HepG2 (cell line): ENCODE data around the gene RERE. TPM values are rescaled to one million over a fixed set of nuclear protein-coding genes. Genes with fewer than 3 reads are reported as not detected.

ENCODE experiments used
- ATAC-seq: fragments of 200-7000 bp; cut with Tn5 transposase; 3 replicates; pipeline ENCODE4 v1.9.1; 2020; ENCODE audit warnings: mild to moderate bottlenecking, moderate library complexity
- BruUV-seq: library from RNA; stranded (reverse); fragments of 400-500 nt; replicated peaks from 2 replicates; lab custom pipeline; 2021; lab: Mats Ljungman, UMichigan
- CTCF ChIA-PET: fragments of 300-600 bp; formaldehyde crosslinking; extraction: SDS; loops from one replicate; lab custom pipeline; 2021; ENCODE audit warnings: low total read pairs, inconsistent platforms, low intra/inter-chr PET ratio; lab: Yijun Ruan, JAX
- POLR2A ChIA-PET: fragments of 350-600 bp; sonication (Branson Sonifier 250); formaldehyde crosslinking; loops from one replicate; lab custom pipeline; 2020; ENCODE audit warnings: antibody characterized with exemption, inconsistent platforms; lab: Yijun Ruan, JAX
- DNase-seq: peaks from one replicate; pipeline ENCODE4 v3.0.0-alpha.2; 2015; ENCODE audit warnings: low spot score
- FAIRE-seq: peaks from 3 replicates; lab custom pipeline; 2011; peaks lifted over from hg19 to GRCh38; lab: Jason Lieb, UNC
- H2AFZ ChIP-seq: one replicate; pipeline ENCODE4 v1.6.1; 2011; ENCODE audit warnings: low read length, inconsistent platforms
- H3K27ac ChIP-seq: fragments of 300-600 bp; 3 replicates; pipeline ENCODE4 v1.8.0; 2011; ENCODE audit warnings: mixed run types, mild to moderate bottlenecking, mixed read lengths, low read length, inconsistent platforms; ENCODE audit not compliant: insufficient read depth; ENCODE audit errors: extremely low read length
- H3K27me3 ChIP-seq, 2 experiments: fragments of 200-600 bp in 1 of 2; 2 replicates in 1 of 2; 3 replicates in 1 of 2; pipeline versions ENCODE4 v1.6.0 to v1.8.0; 2011; ENCODE audit warnings: low read length in 2 of 2, mild to moderate bottlenecking in 2 of 2, moderate library complexity in 2 of 2, inconsistent platforms in 1 of 2; ENCODE audit not compliant: insufficient read depth in 2 of 2, control insufficient read depth in 1 of 2
- H3K36me3 ChIP-seq, 2 experiments: fragments of 200-600 bp in 1 of 2; replicated peaks in 1 of 2; 2 replicates in 1 of 2; 3 replicates in 1 of 2; pipeline versions ENCODE4 v1.5.1 to v1.8.0; 2011; ENCODE audit warnings: low read length in 2 of 2, inconsistent platforms in 1 of 2; ENCODE audit not compliant: insufficient read depth in 2 of 2, control insufficient read depth in 1 of 2
- H3K4me1 ChIP-seq: 2 replicates; pipeline ENCODE4 v1.5.1; 2012; ENCODE audit warnings: low read length, inconsistent platforms; ENCODE audit not compliant: insufficient read depth
- H3K4me2 ChIP-seq: 2 replicates; pipeline ENCODE4 v1.6.0; 2011; ENCODE audit warnings: low read depth, low read length, inconsistent platforms
- H3K4me3 ChIP-seq, 3 experiments: fragments of 200-600 bp in 1 of 3; sonication (generic), shearing (Covaris generic) in 1 of 3; replicated peaks in 1 of 3; 2 replicates each; pipeline ENCODE4 v1.5.1; 2011 to 2016; ENCODE audit warnings: low read length in 3 of 3, inconsistent platforms in 2 of 3, low read depth in 2 of 3, mild to moderate bottlenecking in 2 of 3, control low read depth in 1 of 3, mixed read lengths in 1 of 3; ENCODE audit not compliant: insufficient read depth in 1 of 3
- H3K79me2 ChIP-seq: one replicate; pipeline ENCODE4 v1.6.1; 2011; ENCODE audit warnings: low read length, inconsistent platforms; ENCODE audit not compliant: insufficient read depth
- H3K9ac ChIP-seq: 2 replicates; pipeline ENCODE4 v1.6.0; 2011; ENCODE audit warnings: mild to moderate bottlenecking, low read depth, low read length, inconsistent platforms; ENCODE audit not compliant: insufficient read depth
- H3K9me3 ChIP-seq: 2 replicates; pipeline ENCODE4 v1.5.1; 2012; ENCODE audit warnings: mild to moderate bottlenecking, low read length
- H4K20me1 ChIP-seq: 2 replicates; pipeline ENCODE4 v1.6.0; 2011; ENCODE audit warnings: inconsistent platforms, mild to moderate bottlenecking, low read length, moderate library complexity; ENCODE audit not compliant: insufficient read depth
- CREB1 ChIP-seq, 2 experiments: fragments of 450-650 bp in 1 of 2; IDR thresholded peaks; 2 replicates each; pipeline ENCODE4 v1.6.1; 2016 to 2017; ENCODE audit warnings: control low read depth in 1 of 2, mild to moderate bottlenecking in 1 of 2, missing compliant biosample characterization in 1 of 2, missing genetic modification characterization in 1 of 2
- FOXA3 ChIP-seq: IDR thresholded peaks from 2 replicates; pipeline ENCODE4 v1.6.1; 2016; ENCODE audit warnings: missing genetic modification reagents, missing compliant biosample characterization
- MAFF ChIP-seq: IDR thresholded peaks from 2 replicates; pipeline ENCODE4 v1.6.1; 2011; ENCODE audit warnings: low read depth, low read length, improper control_type of control experiment
- MAFK ChIP-seq, 2 experiments: IDR thresholded peaks in 1 of 2; conservative IDR thresholded peaks in 1 of 2; 2 replicates each; pipeline ENCODE4 v1.6.1; 2011; ENCODE audit warnings: improper control_type of control experiment in 2 of 2, low read length in 2 of 2
- MEIS2 ChIP-seq: sonication (generic); formaldehyde crosslinking; IDR thresholded peaks from 2 replicates; pipeline ENCODE4 v1.9.0; 2021; ENCODE audit warnings: mild to moderate bottlenecking, missing genetic modification reagents
- MLLT10 ChIP-seq: sonication (generic); formaldehyde crosslinking; IDR thresholded peaks from 2 replicates; pipeline ENCODE4 v1.4.0; 2020; ENCODE audit warnings: missing genetic modification reagents
- POGZ ChIP-seq: sonication (generic); formaldehyde crosslinking; IDR thresholded peaks from 2 replicates; pipeline ENCODE4 v1.4.0; 2020; ENCODE audit warnings: mild to moderate bottlenecking, missing genetic modification reagents
- RNF219 ChIP-seq: sonication (generic); formaldehyde crosslinking; IDR thresholded peaks from 2 replicates; pipeline ENCODE4 v1.5.0; 2020; ENCODE audit warnings: mild to moderate bottlenecking, missing genetic modification reagents
- SOX13 ChIP-seq, 3 experiments: fragments of 450-650 bp in 1 of 3; sonication (generic) in 1 of 3; formaldehyde crosslinking in 1 of 3; IDR thresholded peaks in 2 of 3; conservative IDR thresholded peaks in 1 of 3; 2 replicates each; pipeline versions ENCODE4 v1.5.0 to v1.6.1; 2016 to 2020; ENCODE audit warnings: antibody characterized with exemption in 1 of 3, mild to moderate bottlenecking in 1 of 3, missing compliant biosample characterization in 1 of 3, missing genetic modification reagents in 1 of 3, moderate library complexity in 1 of 3
- SOX5 ChIP-seq: IDR thresholded peaks from 2 replicates; pipeline ENCODE4 v1.6.1; 2016; ENCODE audit warnings: borderline replicate concordance
- WIZ ChIP-seq: sonication (generic); formaldehyde crosslinking; IDR thresholded peaks from 2 replicates; pipeline ENCODE4 v1.5.1; 2020; ENCODE audit warnings: mild to moderate bottlenecking, missing genetic modification reagents
- ZNF558 ChIP-seq: sonication (generic); formaldehyde crosslinking; IDR thresholded peaks from 2 replicates; pipeline ENCODE4 v1.9.0; 2022; ENCODE audit warnings: mild to moderate bottlenecking, missing genetic modification reagents, borderline replicate concordance
- ZNF589 ChIP-seq: sonication (generic); formaldehyde crosslinking; conservative IDR thresholded peaks from 2 replicates; pipeline ENCODE4 v1.8.0; 2022; ENCODE audit warnings: mild to moderate bottlenecking, moderate library complexity, missing genetic modification reagents
- WGBS: methylation state at CpG from one replicate; pipeline ENCODE4 v1.1.6; 2017; ENCODE audit warnings: low lambda C conversion rate; 5-methylcytosine and 5-hydroxymethylcytosine counted together
- in situ Hi-C: cut with HindIII; loops from 2 replicates; pipeline ENCODE4 v1.10.0; 2017; ENCODE audit warnings: low pct_unique_long_range_greater_than_20kb; ENCODE audit not compliant: extremely low pct_ligation_motif_present
- intact Hi-C: fragments of 100-400 bp; cut with micrococcal nuclease; formaldehyde crosslinking; loops from one replicate; pipeline ENCODE4 v1.10.0; 2022; ENCODE audit not compliant: unreplicated experiment
- polyA plus RNA-seq, 8 experiments: library from polyadenylated mRNA; depleted of rRNA in 3 of 8; stranded (reverse) in 7 of 8; unstranded in 1 of 8; fragments of >200 nt; fragmentation: Illumina TruSeq in 4 of 8; extraction: Trizol in 4 of 8; gene quantifications; 2 replicates each; pipeline versions ENCODE4 v1.2.1 to v1.2.3, GENCODE V29; 2011 to 2016; ENCODE audit warnings: low read depth in 4 of 8, missing spikeins in 1 of 8, mixed read lengths in 1 of 8; ENCODE audit not compliant: insufficient read depth in 1 of 8
- total RNA-seq, 5 experiments: library from RNA; depleted of rRNA; stranded (reverse); fragments of >200 nt; fragmentation: Illumina TruSeq; extraction: Trizol; gene quantifications; 2 replicates each; pipeline ENCODE4 v1.2.3, GENCODE V29; 2016; ENCODE audit warnings: low read depth in 1 of 5
- TF ChIP-seq, protein P1 (sequence below): conservative IDR thresholded peaks from 2 replicates; pipeline ENCODE4 v1.6.1; 2018; ENCODE audit warnings: missing genetic modification reagents

Gene RERE
- total and polyA plus RNA-seq, 2 of the 13 experiments (the other 11 are each of a cell fraction or from before 2014, with no cell fraction given), result 18.3 to 21.9 TPM

DNA sequence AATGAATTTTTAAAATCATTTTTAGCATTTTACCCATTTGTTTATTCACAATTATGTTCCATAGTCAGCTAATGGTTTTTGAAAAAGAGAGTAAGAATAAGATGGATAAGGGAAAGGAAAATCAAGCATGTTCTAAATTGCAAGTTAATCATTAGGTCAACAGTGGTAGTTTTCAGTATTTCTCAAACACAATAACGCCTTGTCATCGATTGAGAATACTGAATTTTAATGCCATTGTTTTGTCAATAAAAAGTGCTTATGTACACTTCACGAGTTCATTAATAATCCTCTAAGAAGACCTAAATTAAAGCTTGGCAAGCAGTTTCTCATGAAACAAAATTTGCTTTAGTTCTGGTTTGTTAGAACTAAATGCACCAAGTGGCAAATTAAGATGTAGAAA is 100.3 kb downstream of the RERE start:
- Histone ChIP-seq H3K4me3 (no peak overlapping the region; a peak in 1 of 6 replicates), H4K20me1 (no peaks in the 10 kb centered on the region), H3K4me2 (peak overlapping the region; percentile 29; the same call in 1 of the 2 replicates), H3K27me3 (no peaks in the 10 kb centered on the region), H3K9me3 (no peaks in the 10 kb centered on the region), H3K79me2 (peaks cover 76% of the 10 kb centered on the region), H3K36me3 (no peaks in the 10 kb centered on the region), H3K9ac (no peak overlapping the region), H3K4me1 (peaks cover 79% of the 10 kb centered on the region), H2AFZ (no peak overlapping the region), H3K27ac (peak overlapping the region; percentile 36)
- CTCF ChIA-PET, result no interaction called here
- BruUV-seq, result no TSS peak
- POLR2A ChIA-PET, result interaction anchor here (1.9 kb wide), 1 partner anchor 14 kb away, joined by 7 read pairs; no protein-coding TSS in a partner anchor
- no peak for DNase-seq
- no peak for FAIRE-seq
- in situ Hi-C loops (no loop called here), intact Hi-C loops (no loop called here)
- no peak for ATAC-seq
- peak; percentile 69 for TF ChIP-seq MAFF
- peak; percentile 15; the same call in 1 of the 2 replicates for TF ChIP-seq SOX5 (CRISPR knock-in tag)
- TF ChIP-seq, protein P1, sequence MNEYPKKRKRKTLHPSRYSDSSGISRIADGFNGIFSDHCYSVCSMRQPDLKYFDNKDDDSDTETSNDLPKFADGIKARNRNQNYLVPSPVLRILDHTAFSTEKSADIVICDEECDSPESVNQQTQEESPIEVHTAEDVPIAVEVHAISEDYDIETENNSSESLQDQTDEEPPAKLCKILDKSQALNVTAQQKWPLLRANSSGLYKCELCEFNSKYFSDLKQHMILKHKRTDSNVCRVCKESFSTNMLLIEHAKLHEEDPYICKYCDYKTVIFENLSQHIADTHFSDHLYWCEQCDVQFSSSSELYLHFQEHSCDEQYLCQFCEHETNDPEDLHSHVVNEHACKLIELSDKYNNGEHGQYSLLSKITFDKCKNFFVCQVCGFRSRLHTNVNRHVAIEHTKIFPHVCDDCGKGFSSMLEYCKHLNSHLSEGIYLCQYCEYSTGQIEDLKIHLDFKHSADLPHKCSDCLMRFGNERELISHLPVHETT (CRISPR knock-in tag), result no peak
- no peak for TF ChIP-seq MEIS2
- no peak for TF ChIP-seq WIZ (CRISPR knock-in tag)
- TF ChIP-seq MAFK (conservative IDR thresholded peaks at IDR 0.05 in 1 of 2, IDR thresholded peaks at IDR 0.05 in 1 of 2; ENCODE audit: low read length in 2 of 2), result peak; percentile 18 to 67; a peak in 2 of 4 replicates
- no peak for TF ChIP-seq ZNF589 (CRISPR knock-in tag)
- no peak for TF ChIP-seq CREB1 (IDR thresholded peaks at IDR 0.05)
- TF ChIP-seq CREB1 (CRISPR knock-in tag; IDR thresholded peaks at IDR 0.05), result 0 out of 2 replicates have a peak, but pooled peaks have one; percentile 27
- TF ChIP-seq SOX13 (IDR thresholded peaks at IDR 0.05), result no peak
- peak in 1 of 2 experiments; percentile 61; a peak in 1 of 4 replicates for TF ChIP-seq SOX13 (CRISPR knock-in tag; conservative IDR thresholded peaks at IDR 0.05 in 1 of 2, IDR thresholded peaks at IDR 0.05 in 1 of 2)
- no peak for TF ChIP-seq RNF219 (CRISPR knock-in tag)
- no peak for TF ChIP-seq MLLT10 (CRISPR knock-in tag)
- TF ChIP-seq FOXA3, result 0 out of 2 replicates have a peak, but pooled peaks have one; percentile 17
- no peak for TF ChIP-seq ZNF558 (CRISPR knock-in tag)
- TF ChIP-seq POGZ (CRISPR knock-in tag), result no peak
- 43% methylated on average over 3 of the region's 3 CpGs for WGBS
